ENCODE data around the gene TAOK3.

TAOK3 gene

DNA sequence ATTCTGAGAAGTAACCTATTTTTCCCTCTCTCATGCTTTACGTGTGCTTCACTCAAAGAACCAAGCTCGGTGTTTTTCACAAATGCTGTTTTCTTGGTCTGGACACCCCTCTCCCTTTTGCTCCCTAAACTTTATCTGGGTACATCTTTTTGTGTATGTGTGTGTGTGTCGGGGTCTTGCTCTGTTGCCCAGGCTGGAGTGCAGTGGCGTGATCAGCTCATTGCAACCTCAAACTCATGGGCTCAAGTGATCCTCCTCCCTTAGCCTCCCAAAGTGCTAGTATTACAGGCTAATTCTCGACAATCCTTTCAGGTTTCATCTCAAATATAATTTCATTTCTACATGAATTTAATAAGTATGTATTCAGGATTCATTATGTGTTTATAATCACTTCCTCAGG lies 153.6 kb downstream of the TAOK3 start:
- H3K4me3 ChIP-seq (ENCODE audit: low read length), result no peak overlapping the region
- TF ChIP-seq, protein P1, sequence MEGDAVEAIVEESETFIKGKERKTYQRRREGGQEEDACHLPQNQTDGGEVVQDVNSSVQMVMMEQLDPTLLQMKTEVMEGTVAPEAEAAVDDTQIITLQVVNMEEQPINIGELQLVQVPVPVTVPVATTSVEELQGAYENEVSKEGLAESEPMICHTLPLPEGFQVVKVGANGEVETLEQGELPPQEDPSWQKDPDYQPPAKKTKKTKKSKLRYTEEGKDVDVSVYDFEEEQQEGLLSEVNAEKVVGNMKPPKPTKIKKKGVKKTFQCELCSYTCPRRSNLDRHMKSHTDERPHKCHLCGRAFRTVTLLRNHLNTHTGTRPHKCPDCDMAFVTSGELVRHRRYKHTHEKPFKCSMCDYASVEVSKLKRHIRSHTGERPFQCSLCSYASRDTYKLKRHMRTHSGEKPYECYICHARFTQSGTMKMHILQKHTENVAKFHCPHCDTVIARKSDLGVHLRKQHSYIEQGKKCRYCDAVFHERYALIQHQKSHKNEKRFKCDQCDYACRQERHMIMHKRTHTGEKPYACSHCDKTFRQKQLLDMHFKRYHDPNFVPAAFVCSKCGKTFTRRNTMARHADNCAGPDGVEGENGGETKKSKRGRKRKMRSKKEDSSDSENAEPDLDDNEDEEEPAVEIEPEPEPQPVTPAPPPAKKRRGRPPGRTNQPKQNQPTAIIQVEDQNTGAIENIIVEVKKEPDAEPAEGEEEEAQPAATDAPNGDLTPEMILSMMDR (conservative IDR thresholded peaks at IDR 0.05; ENCODE audit: low read depth, low read length), result no peak
- no peak for DNase-seq (ENCODE audit: low read depth)

DNA sequence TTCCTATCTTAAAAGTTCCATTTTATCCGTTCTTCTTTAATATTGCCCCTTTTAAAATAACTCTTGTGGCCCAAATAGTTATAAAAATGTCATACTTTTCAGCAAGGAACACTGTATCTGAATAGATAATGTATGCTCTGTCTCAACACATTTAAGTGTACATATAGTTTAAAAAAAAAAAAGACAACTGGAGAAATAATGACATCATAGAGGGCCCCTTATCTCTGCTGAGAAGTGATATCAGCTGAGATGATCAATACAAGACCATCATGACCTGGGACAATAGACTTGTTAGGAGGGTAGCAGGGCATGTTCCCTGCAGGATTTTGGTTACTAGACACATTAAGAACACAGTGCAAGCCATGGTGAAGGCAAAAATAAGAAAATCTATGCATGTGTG lies 159.3 kb downstream of the TAOK3 start:
- DNase-seq (ENCODE audit: low read depth), result no peak
- no peak overlapping the region for H3K4me3 ChIP-seq (ENCODE audit: low read length)
- TF ChIP-seq, protein P1 (conservative IDR thresholded peaks at IDR 0.05; ENCODE audit: low read depth, low read length), result no peak

DNA sequence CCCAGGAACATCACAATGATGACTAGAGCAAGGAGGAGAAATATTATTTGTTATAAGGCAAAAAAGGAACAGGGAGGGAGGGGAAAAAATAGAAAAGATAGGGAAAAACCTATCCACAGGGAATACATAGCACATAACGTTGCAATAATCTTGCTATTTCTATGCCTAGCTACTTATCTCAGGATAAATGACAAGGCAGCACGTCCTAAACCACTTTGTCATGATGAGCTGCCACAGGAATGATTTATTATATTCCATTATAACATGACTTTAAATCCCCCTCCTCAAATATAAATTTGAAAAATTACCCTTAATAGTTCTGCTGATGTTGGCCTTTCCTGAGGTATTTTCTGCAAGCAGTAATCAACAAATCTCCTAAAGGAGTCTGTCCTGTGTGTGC lies 160.1 kb downstream of the TAOK3 start:
- H3K4me3 ChIP-seq (ENCODE audit: low read length), result no peak overlapping the region
- DNase-seq (ENCODE audit: low read depth), result no peak
- TF ChIP-seq, protein P1 (conservative IDR thresholded peaks at IDR 0.05; ENCODE audit: low read depth, low read length), result no peak

DNA sequence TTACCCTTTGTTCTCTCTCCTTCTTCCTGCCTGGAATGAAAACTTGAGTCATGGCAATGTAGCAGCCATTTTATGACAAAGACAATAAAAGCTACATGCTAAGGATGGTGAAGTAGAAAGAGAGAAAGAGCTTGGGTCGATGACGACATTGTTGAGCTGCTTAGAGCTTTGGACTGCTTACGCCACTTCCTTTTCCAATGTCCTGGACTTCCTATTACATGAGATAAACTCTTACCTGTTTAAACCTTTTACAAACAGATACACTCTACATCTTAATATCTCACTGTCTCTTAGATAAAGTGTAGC lies 166.6 kb downstream of the TAOK3 start:
- no peak for DNase-seq (ENCODE audit: low read depth)

DNA sequence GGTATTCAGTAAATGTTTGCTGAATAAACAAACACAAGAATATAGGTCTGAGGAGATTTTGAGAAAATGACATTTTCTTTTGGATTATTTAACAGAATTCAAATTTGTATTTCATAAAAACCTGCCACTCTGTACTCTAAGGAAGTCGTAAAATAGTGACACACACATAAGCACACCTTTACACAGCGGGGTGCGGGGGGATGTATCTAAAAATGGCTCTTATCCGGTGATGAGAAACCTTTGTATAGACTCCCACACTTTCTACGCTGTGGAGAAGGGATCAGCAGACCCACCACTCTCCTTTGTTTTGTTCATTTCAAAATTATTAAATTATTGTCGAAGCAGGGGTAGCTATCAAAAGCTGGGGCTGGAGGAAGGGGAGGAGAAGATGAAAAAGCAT lies 178.7 kb downstream of the TAOK3 start:
- no peak for DNase-seq (ENCODE audit: low read depth)
- TF ChIP-seq, protein P1 (conservative IDR thresholded peaks at IDR 0.05; ENCODE audit: low read depth, low read length), result no peak

More for the DNA sequence above, 166.6 kb downstream of the TAOK3 start:
- TF ChIP-seq, protein P1 (conservative IDR thresholded peaks at IDR 0.05; ENCODE audit: low read depth, low read length), result no peak
- H3K4me3 ChIP-seq (ENCODE audit: low read length), result no peak overlapping the region

DNA sequence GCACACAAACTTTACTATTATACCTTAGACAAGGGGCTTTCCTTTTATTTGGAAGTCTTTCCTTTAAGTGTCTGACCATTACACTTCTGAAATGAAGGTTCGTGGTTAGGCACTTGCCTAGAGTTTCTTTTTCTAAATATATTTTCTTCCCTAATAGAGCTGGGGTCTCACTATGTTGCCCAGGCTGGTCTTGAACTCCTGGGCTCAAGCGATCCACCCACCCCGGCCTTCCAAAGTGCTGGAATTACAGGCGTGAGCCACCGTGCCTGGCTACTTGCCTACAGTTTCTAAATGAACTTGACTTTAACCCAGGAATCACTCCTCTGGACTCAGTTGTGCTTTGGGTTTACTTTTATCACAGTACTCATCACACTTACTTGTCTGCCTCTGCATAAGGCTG lies 179.2 kb downstream of the TAOK3 start:
- H3K4me3 ChIP-seq (ENCODE audit: low read length), result no peak overlapping the region
- TF ChIP-seq, protein P1 (conservative IDR thresholded peaks at IDR 0.05; ENCODE audit: low read depth, low read length), result no peak
- DNase-seq (ENCODE audit: low read depth), result no peak

More for the DNA sequence above, 178.7 kb downstream of the TAOK3 start:
- no peak overlapping the region for H3K4me3 ChIP-seq (ENCODE audit: low read length)

DNA sequence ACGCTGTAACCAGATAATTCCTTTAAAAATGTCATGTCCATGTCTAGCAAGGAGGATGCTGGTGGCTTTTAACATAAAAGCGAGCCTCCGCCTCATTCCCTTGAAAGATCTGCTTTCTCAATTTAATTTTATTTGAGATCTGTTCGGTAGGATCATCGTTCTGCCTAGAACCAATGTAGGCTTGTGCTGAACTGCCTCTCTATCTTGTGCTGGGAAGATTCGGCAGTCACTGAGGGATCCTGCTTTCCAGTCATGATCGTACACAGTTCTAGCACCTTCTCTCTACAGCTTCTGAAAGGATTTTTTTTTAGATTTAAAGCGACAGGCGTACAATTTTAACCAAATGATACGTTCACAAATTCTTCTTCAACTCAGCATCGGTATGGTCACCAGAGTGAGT lies 182.4 kb downstream of the TAOK3 start:
- H3K4me3 ChIP-seq (ENCODE audit: low read length), result peak overlapping the region; percentile 62
- TF ChIP-seq, protein P1 (conservative IDR thresholded peaks at IDR 0.05; ENCODE audit: low read depth, low read length), result no peak
- no peak for DNase-seq (ENCODE audit: low read depth)

All from retinal pigment epithelial cell (primary cell).